ENCODE measurements around the gene MRPL30.

DNA sequence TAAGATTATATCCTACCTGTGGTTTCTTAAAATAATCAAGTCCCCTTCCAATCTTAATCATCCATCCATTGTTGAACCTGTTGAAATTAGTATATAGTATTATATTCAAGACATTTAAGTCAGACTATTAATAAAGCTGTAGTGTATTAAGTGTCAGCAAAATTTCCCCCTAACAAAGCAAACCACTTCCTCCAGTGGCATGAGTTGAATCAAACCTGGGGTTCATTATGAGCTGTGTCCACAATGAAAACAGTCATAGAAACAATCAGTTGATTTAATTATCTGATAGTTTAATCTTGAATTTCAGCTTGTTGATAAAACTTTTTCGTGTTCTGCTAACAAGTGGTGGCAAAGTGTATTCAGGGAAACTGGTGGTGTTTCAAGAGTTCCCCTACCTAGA lies 11.4 kb upstream of the MRPL30 start:
- TF ChIP-seq, protein P1, sequence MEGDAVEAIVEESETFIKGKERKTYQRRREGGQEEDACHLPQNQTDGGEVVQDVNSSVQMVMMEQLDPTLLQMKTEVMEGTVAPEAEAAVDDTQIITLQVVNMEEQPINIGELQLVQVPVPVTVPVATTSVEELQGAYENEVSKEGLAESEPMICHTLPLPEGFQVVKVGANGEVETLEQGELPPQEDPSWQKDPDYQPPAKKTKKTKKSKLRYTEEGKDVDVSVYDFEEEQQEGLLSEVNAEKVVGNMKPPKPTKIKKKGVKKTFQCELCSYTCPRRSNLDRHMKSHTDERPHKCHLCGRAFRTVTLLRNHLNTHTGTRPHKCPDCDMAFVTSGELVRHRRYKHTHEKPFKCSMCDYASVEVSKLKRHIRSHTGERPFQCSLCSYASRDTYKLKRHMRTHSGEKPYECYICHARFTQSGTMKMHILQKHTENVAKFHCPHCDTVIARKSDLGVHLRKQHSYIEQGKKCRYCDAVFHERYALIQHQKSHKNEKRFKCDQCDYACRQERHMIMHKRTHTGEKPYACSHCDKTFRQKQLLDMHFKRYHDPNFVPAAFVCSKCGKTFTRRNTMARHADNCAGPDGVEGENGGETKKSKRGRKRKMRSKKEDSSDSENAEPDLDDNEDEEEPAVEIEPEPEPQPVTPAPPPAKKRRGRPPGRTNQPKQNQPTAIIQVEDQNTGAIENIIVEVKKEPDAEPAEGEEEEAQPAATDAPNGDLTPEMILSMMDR (IDR thresholded peaks at IDR 0.05), result no peak
- TF ChIP-seq EZH2 (IDR thresholded peaks at IDR 0.05; ENCODE audit: borderline replicate concordance, insufficient read depth, low read depth, low read length, poor library complexity, severe bottlenecking), result no peak

Measured in B cell (primary cell).